ENCODE measurements around the gene DIP2B.
"Not testable (repeated sequence)": the region's sequence is repeated elsewhere in the genome, so short reads cannot be mapped to it uniquely, and the experiment has no call there.

The DIP2B gene

GRCh38 chr12:50640321-50640939 is 135.6 kb downstream of the DIP2B start:
- DNase-seq, result peak; percentile 42

- DNase-seq, result peak; percentile 92
Observed at GRCh38 chr12:50641566-50641965, 136.8 kb downstream of the DIP2B start.

- peak; percentile 51 for DNase-seq
Observed at GRCh38 chr12:50642035-50642451, 137.3 kb downstream of the DIP2B start.

GRCh38 chr12:50642761-50643160 is 138.0 kb downstream of the DIP2B start:
- no peak for DNase-seq

- DNase-seq, result no peak
Observed at GRCh38 chr12:50647031-50647430, 142.2 kb downstream of the DIP2B start.

- no peak for DNase-seq
Observed at GRCh38 chr12:50647479-50647878, 142.7 kb downstream of the DIP2B start.

- DNase-seq, result no peak
Observed at GRCh38 chr12:50650285-50650684, 145.5 kb downstream of the DIP2B start.

- DNase-seq, result no peak
Observed at GRCh38 chr12:50655374-50655921, 150.7 kb downstream of the DIP2B start.

GRCh38 chr12:50659260-50659659 is 154.5 kb downstream of the DIP2B start:
- no peak for DNase-seq

- DNase-seq, result no peak
Observed at GRCh38 chr12:50659690-50660424, 155.1 kb downstream of the DIP2B start.

- DNase-seq, result no peak
Observed at GRCh38 chr12:50660425-50660822, 155.6 kb downstream of the DIP2B start.

- no peak for DNase-seq
Observed at GRCh38 chr12:50661300-50662115, 156.7 kb downstream of the DIP2B start.

GRCh38 chr12:50662116-50662510 is 157.3 kb downstream of the DIP2B start:
- no peak for DNase-seq

- no peak for DNase-seq
Observed at GRCh38 chr12:50665170-50665569, 160.4 kb downstream of the DIP2B start.

GRCh38 chr12:50665609-50666008 is 160.8 kb downstream of the DIP2B start:
- no peak for DNase-seq

- DNase-seq, result no peak
Observed at GRCh38 chr12:50666023-50666422, 161.2 kb downstream of the DIP2B start.

- DNase-seq, result no peak
Observed at GRCh38 chr12:50672158-50672557, 167.4 kb downstream of the DIP2B start.

GRCh38 chr12:50676756-50677155 is 172.0 kb downstream of the DIP2B start:
- DNase-seq, result no peak

- DNase-seq, result no peak
Observed at GRCh38 chr12:50677858-50678257, 173.1 kb downstream of the DIP2B start.

GRCh38 chr12:50678650-50679365 is 174.0 kb downstream of the DIP2B start:
- no peak for DNase-seq

GRCh38 chr12:50679612-50680011 is 174.8 kb downstream of the DIP2B start:
- no peak for DNase-seq

- DNase-seq, result not testable (repeated sequence)
Observed at GRCh38 chr12:50681064-50681463, 176.3 kb downstream of the DIP2B start.

- DNase-seq, result peak; percentile 84
Observed at GRCh38 chr12:50685641-50686040, 180.9 kb downstream of the DIP2B start.

Data from hematopoietic multipotent progenitor cell treated with erythropoietin and hydrocortisone succinate and interleukin-3 and kit ligand, for 4 days (in vitro differentiated cells).